MM.1S (cell line): Measurements from ENCODE around the gene SPPL3.

Source experiments
- CTCF ChIP-seq: fragments of 300-600 bp; sonication (generic); IDR thresholded peaks from 2 replicates; pipeline ENCODE4 v1.5.1; 2016; ENCODE audit warnings: antibody characterized with exemption, low read length, mixed read lengths
- EZH2 ChIP-seq: fragments of 300-600 bp; sonication (generic); optimal IDR thresholded peaks from 2 replicates; pipeline ENCODE3; 2017; ENCODE audit warnings: low read depth, mild to moderate bottlenecking, antibody characterized with exemption, low read length, mixed read lengths
- EZH2phosphoT487 ChIP-seq: fragments of 300-600 bp; sonication (generic); IDR thresholded peaks from 2 replicates; pipeline ENCODE4 v1.6.1; 2018; ENCODE audit warnings: antibody characterized with exemption, low read length

- no peak for TF ChIP-seq CTCF
- no peak for TF ChIP-seq EZH2phosphoT487
- no peak for TF ChIP-seq EZH2
These were observed 72.4 kb downstream of the SPPL3 start for GRCh38 chr12:120831648-120832267.
